Mucosa of descending colon (tissue), 3 donors: Measurements from ENCODE around the gene SLC16A6. TPM values are rescaled to one million over a fixed set of nuclear protein-coding genes. Genes with fewer than 3 reads are reported as not detected.

Source experiments
- ATAC-seq: fragments of 200-7000 bp; cut with Tn5 transposase; one replicate; pipeline ENCODE4 v1.9.1; 2020; ENCODE audit warnings: mild to moderate bottlenecking, moderate library complexity
- DNase-seq, 3 donors: peaks; one replicate each; pipeline ENCODE4 v3.0.0-alpha.2; 2020
- H3K36me3 ChIP-seq: fragments of 200-600 bp; one replicate; pipeline ENCODE4 v1.8.0; 2021; ENCODE audit warnings: low read depth, mild to moderate bottlenecking
- H3K4me1 ChIP-seq: fragments of 200-600 bp; one replicate; pipeline ENCODE4 v1.8.0; 2021; ENCODE audit warnings: low read depth, mild to moderate bottlenecking
- H3K4me3 ChIP-seq: fragments of 200-600 bp; one replicate; pipeline ENCODE4 v1.8.0; 2021; ENCODE audit warnings: mild to moderate bottlenecking
- H3K9me3 ChIP-seq: fragments of 200-600 bp; one replicate; pipeline ENCODE4 v1.8.0; 2021; ENCODE audit warnings: mild to moderate bottlenecking
- CTCF ChIP-seq: fragments of 200-600 bp; IDR thresholded peaks from one replicate; pipeline ENCODE4 v1.8.0; 2022; ENCODE audit warnings: antibody characterized with exemption, mild to moderate bottlenecking
- intact Hi-C, 2 donors: fragments of 100-400 bp; cut with DNase I in 1 of 2; cut with micrococcal nuclease in 1 of 2; formaldehyde crosslinking; loops; one replicate each; pipeline versions ENCODE4 v1.11.0 to v1.11.1; 2022; cut with DNase I, micrococcal nuclease
- total RNA-seq, 3 donors: library from RNA; stranded (reverse); fragmentation: NEBNext Ultra II Directional in 2 of 3; extraction: Animal tissue kit (Norgen Biotek cat#: 25700) in 2 of 3; gene quantifications; one replicate each; pipeline versions ENCODE4 v1.2.1 to v1.2.4, GENCODE V29; 2021 to 2023
- donor health status: DM: no; HTN: no; CAD: no; lungs with moderate emphysema.
- donor health status: DM: no; HTN: no; CAD: no.
- donor health status: DM: no; HTN: yes; CAD: no.

Gene SLC16A6
- total RNA-seq, 3 donors from 2014 or later, result 0.14 to 0.47 (median 0.34) TPM

- H3K4me1 ChIP-seq, result no peaks in the 10 kb centered on the region
- intact Hi-C loops, result no loop called here
- peaks cover 18% of the 10 kb centered on the region for H3K9me3 ChIP-seq
- ATAC-seq (no peak), DNase-seq (no peak)
- H3K4me3 ChIP-seq, result no peak overlapping the region
- H3K36me3 ChIP-seq, result no peaks in the 10 kb centered on the region
- TF ChIP-seq CTCF, result no peak
Observed at GRCh38 chr17:68327823-68328557, 37.1 kb upstream of the SLC16A6 start.

- H3K36me3 ChIP-seq, result no peaks in the 10 kb centered on the region
- intact Hi-C loops, result no loop called here
- DNase-seq (no peak), ATAC-seq (no peak)
- H3K9me3 ChIP-seq, result peaks cover 10% of the 10 kb centered on the region
- no peaks in the 10 kb centered on the region for H3K4me1 ChIP-seq
- TF ChIP-seq CTCF, result no peak
- no peak overlapping the region for H3K4me3 ChIP-seq
Observed at GRCh38 chr17:68326681-68327080, 35.8 kb upstream of the SLC16A6 start.

- TF ChIP-seq CTCF, result no peak
- no peaks in the 10 kb centered on the region for H3K4me1 ChIP-seq
- no peaks in the 10 kb centered on the region for H3K36me3 ChIP-seq
- intact Hi-C loops, result no loop called here
- no peak for ATAC-seq
- DNase-seq, result no peak
- peaks cover 4% of the 10 kb centered on the region for H3K9me3 ChIP-seq
- no peak overlapping the region for H3K4me3 ChIP-seq
Observed at GRCh38 chr17:68325961-68326360, 35.0 kb upstream of the SLC16A6 start.

GRCh38 chr17:68324654-68325336 lies 33.9 kb upstream of the SLC16A6 start:
- Histone ChIP-seq H3K36me3 (no peaks in the 10 kb centered on the region), H3K4me3 (no peak overlapping the region), H3K4me1 (no peaks in the 10 kb centered on the region), H3K9me3 (no peaks in the 10 kb centered on the region)
- ATAC-seq, result no peak
- no peak for TF ChIP-seq CTCF
- intact Hi-C loops, result no loop called here
- no peak for DNase-seq

- intact Hi-C loops, result no loop called here
- DNase-seq (no peak), ATAC-seq (no peak)
- Histone ChIP-seq H3K4me3 (no peak overlapping the region), H3K36me3 (no peaks in the 10 kb centered on the region), H3K4me1 (no peaks in the 10 kb centered on the region), H3K9me3 (no peaks in the 10 kb centered on the region)
- TF ChIP-seq CTCF, result no peak
Observed at GRCh38 chr17:68324114-68324513, 33.2 kb upstream of the SLC16A6 start.
